RPMI7951 (cell line): ENCODE results near the gene CFAP97D1. TPM values are rescaled to one million over a fixed set of nuclear protein-coding genes. Genes with fewer than 3 reads are reported as not detected.
"Not testable (repeated sequence)": the region's sequence is repeated elsewhere in the genome, so short reads cannot be mapped to it uniquely, and the experiment has no call there.

Source experiments
- DNase-seq: peaks from one replicate; pipeline ENCODE4 v3.0.0-alpha.2; 2012; ENCODE audit warnings: low read depth
- total RNA-seq: library from RNA; depleted of rRNA; stranded (reverse); fragments of >200 nt; shearing (Covaris generic); gene quantifications from 2 replicates; pipeline ENCODE4 v1.2.3, GENCODE V29; 2014

The CFAP97D1 gene
- total RNA-seq, 1 experiment from 2014 or later = not detected

DNA sequence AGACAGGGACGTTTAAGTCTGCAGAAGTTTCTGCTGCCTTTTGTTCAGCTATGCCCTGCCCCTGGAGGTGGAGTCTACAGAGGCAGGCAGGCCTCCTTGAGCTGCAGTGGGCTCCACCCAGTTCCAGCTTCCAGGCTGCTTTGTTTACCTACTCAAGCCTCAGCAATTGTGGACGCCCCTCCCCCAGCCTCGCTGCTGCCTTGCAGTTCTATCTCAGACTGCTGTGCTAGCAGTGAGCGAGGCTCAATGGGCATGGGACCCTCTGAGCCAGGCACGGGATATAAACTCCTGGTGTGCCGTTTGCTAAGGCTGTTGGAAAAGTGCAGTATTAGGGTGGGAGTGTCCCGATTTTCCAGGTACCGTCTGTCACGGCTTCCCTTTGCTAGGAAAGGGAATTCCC, 17.8 kb downstream of the CFAP97D1 start:
- not testable (repeated sequence) for DNase-seq

- DNase-seq = no peak
These were observed 18.8 kb downstream of the CFAP97D1 start for GRCh38 chr17:43799047-43799446.

DNA sequence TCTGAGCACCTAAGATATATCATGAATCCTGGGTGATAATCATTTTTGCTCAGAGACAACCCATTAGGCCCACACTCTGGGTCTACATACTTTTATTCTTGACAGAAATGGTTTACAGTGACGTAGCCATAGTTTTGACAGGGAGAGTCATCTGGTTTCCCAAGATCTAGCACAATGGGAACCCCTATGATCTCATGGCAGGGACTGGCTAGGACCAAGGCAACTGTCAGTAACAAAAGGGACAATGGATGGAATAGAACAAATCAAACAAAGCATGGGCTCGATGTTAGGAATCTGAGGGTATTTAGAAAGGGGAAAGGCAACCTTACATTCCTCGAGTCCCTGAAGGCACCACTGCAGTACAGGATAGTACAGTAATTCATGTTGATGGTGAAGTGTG, 20.5 kb downstream of the CFAP97D1 start:
- no peak for DNase-seq

DNA sequence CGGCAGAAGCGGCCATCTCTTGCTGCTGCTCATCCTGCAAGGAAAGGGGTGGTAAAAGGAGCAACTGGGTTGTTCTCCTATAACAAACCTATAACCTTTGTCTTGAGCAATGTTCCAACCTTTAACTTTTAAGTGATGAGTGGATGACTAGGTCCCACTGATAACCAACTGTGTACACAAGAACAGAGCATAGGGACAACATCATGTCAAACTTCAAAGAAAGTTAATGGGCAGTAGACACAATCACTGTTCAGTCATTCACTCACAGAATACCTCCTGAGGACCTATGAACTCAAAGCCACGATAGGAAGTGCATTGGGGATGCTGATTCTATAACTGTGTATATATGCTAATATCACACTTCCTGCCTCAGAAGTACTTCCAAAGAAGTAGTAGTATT, 21.6 kb downstream of the CFAP97D1 start:
- no peak for DNase-seq

- peak; percentile 57 for DNase-seq
These were observed 23.5 kb downstream of the CFAP97D1 start for GRCh38 chr17:43803758-43804157.

GRCh38 chr17:43805117-43805516, 24.9 kb downstream of the CFAP97D1 start:
- DNase-seq = no peak

- DNase-seq = no peak
These were observed 27.8 kb downstream of the CFAP97D1 start for GRCh38 chr17:43808076-43808475.

GRCh38 chr17:43809121-43809520, 28.9 kb downstream of the CFAP97D1 start:
- no peak for DNase-seq

DNA sequence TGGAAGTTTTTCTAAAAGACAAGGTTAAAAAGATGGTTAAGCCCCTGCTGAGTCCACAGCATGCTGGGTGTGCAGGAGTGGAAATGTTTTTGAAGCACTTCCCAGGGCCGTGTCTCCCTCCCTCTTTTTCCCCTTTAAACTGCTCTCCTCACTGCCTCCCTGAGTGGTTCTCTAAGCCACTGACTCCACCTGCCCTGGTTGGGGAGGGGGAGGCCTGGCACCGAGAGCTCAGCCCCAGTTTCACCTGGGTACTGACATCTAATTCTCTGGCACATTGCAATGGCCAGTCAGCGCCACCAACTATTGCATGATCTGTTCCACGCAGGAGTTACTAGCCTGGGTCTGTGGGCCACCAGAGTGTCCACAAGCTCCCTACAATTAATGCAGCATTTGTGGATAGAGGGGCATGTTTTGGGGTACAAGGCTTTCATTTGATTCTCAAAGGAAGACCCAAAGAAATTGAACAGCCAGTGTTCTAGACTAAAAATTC, 30.0 kb downstream of the CFAP97D1 start:
- DNase-seq = no peak

DNA sequence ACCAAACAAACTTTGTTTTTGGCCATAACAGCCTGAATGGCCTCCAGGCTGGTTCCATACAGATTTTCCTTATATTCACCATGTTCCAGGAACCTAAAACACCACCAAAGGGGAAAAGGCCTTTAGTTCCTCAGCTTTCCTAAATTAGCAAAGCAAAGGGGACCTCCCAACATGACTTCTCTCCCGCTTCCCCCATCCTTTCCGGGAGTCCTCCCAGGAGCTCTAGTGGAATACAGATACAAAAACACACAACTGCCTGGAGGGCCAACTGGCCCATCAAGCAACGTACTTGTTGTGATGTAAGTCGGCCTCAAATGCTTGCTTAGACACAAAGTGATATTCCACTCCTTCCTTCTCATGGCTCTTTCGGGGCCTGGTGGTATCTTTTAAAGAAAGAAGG, 30.6 kb downstream of the CFAP97D1 start:
- DNase-seq = no peak

- DNase-seq = no peak
These were observed 32.4 kb downstream of the CFAP97D1 start for GRCh38 chr17:43812396-43813265.

GRCh38 chr17:43813386-43813785, 33.2 kb downstream of the CFAP97D1 start:
- no peak for DNase-seq

DNA sequence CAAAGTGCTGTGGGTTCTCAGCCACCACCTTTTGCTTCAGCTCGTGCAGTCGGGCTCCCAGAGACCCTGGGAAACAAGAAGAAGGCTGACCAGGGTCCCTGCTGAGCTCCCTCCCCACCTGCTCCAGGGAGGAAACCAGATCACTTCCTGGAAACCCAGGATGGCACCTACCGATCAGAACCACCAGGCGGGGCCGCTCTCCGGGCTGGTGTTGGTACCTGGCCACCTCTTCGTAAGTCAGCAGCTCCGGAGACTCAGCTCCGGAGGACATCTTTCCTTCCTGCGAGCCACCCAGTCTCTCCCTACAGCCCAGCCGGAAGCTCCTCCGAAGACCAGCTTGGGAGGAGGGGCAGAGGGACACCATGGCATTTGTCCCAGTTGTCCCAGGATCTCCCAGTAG, 33.8 kb downstream of the CFAP97D1 start:
- DNase-seq = no peak

DNA sequence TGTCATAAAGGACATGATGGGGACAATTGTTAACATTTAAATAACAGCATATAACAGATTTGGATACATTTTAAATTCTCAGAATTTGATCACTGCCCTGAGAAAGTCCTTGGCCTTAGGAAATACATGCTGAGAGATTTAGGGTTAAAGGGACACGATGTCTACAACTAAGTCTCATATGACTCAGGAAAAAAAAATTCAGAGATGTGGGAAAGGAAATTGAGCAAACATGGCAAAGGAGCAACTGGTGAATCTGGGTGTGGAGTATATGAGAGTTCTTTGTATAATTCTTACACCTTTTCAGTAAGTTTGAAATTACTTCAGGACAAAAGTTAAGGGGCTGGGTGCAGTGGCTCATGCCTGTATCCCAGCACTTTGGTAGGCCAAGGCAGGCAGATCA, 34.5 kb downstream of the CFAP97D1 start:
- peak; percentile 48 for DNase-seq

DNA sequence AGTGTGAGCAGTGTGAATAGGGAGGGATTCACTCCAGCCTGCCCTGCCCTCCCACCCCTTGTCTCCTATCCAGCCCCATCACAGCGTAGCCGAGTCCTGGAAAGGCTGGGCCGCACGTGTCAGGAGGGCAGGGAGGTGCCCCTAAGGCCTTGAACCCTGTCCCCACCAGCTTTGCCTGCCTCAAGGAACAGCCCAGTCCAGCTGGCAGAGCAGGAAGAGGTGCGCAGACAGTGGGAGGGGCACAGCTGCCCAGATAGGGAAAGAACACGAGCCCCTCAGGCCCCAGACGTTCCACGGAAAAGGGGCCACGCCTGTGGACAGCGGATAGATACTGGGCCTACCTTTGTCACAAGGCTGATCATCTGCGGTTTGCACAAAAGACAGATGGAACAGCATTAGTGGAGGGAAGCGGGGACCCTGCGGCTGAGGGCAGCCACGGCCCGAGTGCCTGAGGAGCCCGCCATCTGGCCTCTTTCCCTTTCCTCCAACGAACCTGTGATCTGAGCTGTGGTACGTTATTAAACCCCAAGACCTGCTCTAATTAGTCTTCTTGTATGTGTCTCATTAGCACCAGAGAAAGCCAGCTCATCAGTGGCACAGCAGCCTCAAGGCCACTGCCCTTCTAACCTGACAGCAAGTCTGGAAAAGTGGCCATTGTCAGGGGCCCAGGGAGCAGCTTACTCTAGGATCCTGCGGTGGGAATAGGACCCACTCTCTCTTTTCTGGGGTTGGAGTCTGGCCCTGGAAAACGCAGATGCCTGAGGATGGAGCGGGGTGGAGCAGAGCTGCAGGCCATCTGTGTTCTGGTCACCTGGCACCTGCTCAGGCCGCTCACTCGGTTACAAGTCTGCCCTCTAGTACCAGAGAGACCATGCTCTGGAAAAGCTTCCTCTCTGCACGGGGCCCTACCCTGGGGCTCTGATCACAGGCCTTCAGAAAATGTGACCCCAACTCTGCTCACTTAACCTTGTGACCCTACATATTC, 36.4 kb downstream of the CFAP97D1 start:
- no peak for DNase-seq

DNA sequence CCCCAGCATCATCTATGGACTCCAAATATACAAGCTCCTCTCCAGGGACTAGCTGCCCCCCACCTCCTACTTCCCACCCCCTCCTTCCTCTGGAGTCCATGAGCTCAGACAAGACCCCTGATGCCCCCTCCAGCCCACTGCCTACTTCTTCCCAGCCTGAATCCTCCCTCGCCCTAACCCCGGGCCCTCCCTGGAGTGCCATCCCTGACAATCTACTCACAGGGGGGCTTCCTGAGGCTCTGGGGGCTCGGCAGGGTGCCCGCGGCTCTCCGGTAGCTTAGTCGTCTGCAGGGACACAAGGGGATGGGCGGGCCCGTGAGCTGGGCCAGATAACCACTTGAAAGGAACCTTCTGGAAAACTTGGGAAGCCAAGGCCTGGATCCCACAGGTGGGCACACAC, 37.6 kb downstream of the CFAP97D1 start:
- DNase-seq = no peak

DNA sequence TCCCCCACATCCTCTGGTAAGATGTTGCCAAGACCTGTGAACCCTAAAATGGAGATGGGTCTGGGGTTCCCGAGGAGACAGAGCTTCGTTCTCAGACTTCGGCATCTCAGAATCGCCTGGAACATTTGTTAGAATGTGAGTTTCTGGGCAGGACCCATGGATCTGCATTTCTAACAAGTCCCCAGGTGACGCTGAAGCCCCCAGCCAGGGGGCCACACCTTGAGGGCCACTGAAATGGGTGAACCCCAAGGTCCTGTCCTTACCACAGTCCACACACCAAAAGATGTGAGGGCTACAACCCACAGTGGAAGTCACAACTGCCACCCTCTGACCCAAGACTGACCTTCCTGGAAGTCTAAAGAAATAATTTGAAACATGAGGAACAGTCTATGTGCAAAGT, 38.7 kb downstream of the CFAP97D1 start:
- DNase-seq = no peak

- DNase-seq = no peak
These were observed 40.5 kb downstream of the CFAP97D1 start for GRCh38 chr17:43820759-43821158.

- peak; percentile 73 for DNase-seq
These were observed 42.4 kb downstream of the CFAP97D1 start for GRCh38 chr17:43822570-43823190.

DNA sequence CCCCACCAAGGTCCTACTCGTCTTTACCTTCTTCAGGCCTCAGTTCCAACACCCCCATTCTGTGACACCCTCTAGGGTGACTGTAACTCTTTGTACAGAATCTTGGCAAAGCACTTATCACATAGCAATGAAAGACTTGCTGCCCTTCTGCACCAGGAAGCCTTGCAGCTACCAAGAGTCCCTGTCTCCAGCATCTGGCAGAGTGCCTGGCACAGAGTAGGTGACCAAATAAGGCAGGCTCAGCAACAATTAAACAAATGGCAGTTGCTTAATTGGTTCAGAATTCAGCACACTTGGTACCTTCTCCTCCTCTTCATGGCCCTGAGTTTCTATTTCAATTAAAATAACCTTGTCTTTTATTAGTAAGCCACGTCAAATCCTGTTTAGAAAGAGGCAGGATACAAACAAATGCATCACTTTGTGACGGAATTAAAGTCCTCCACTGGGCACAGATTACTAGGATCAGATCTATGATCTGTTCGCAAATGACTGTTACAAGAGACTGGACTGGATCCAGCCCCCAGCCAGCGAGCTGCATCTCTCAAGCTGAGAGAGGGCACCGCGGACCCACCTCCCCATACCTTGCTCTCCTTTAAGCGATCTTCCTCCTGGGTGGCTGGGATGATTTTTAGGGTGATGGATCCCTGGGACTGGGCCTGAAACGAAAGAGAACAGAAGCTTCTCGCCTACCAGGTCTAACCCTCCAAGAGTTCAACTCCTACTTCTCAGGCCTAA, 43.3 kb downstream of the CFAP97D1 start:
- DNase-seq = no peak

GRCh38 chr17:43825567-43825966, 45.3 kb downstream of the CFAP97D1 start:
- no peak for DNase-seq
